Smooth muscle cell (in vitro differentiated cells): ENCODE data around the gene ULK2. TPM values are rescaled to one million over a fixed set of nuclear protein-coding genes. Genes with fewer than 3 reads are reported as not detected.

ENCODE experiments used
- DNase-seq: peaks from one replicate; lab custom pipeline; 2025; ENCODE audit not compliant: unreplicated experiment; lab: John Stamatoyannopoulos, UW
- H2AFZ ChIP-seq: fragments of 200-600 bp; sonication (generic); 2 replicates; pipeline ENCODE4 v1.6.0; 2016; ENCODE audit warnings: antibody characterized with exemption, low read depth, mild to moderate bottlenecking
- H3F3A ChIP-seq: fragments of 200-600 bp; sonication (generic); 2 replicates; pipeline ENCODE4 v1.6.0; 2017; ENCODE audit warnings: antibody characterized with exemption, low read depth
- H3K27ac ChIP-seq: fragments of 200-600 bp; sonication (generic); 2 replicates; pipeline ENCODE4 v1.5.1; 2016; ENCODE audit warnings: low read depth, mild to moderate bottlenecking
- H3K27me3 ChIP-seq: fragments of 200-600 bp; sonication (generic); 2 replicates; pipeline ENCODE4 v1.6.1; 2016; ENCODE audit warnings: low read depth, mild to moderate bottlenecking
- H3K36me3 ChIP-seq: fragments of 200-600 bp; sonication (generic); 2 replicates; pipeline ENCODE4 v1.5.1; 2016; ENCODE audit warnings: low read depth
- H3K4me1 ChIP-seq: fragments of 200-600 bp; sonication (generic); 2 replicates; pipeline ENCODE4 v1.5.1; 2016; ENCODE audit warnings: low read depth
- H3K4me2 ChIP-seq: fragments of 200-600 bp; sonication (generic); 2 replicates; pipeline ENCODE4 v1.6.0; 2016; ENCODE audit warnings: mild to moderate bottlenecking
- H3K4me3 ChIP-seq: fragments of 200-600 bp; sonication (generic); 2 replicates; pipeline ENCODE4 v1.5.1; 2016; ENCODE audit warnings: mild to moderate bottlenecking
- H3K79me2 ChIP-seq: fragments of 200-600 bp; sonication (generic); 2 replicates; pipeline ENCODE4 v1.6.0; 2016; ENCODE audit warnings: low read depth, mild to moderate bottlenecking
- H3K9ac ChIP-seq: fragments of 200-600 bp; sonication (generic); 2 replicates; pipeline ENCODE4 v1.6.0; 2016; ENCODE audit warnings: low read depth
- H3K9me3 ChIP-seq: fragments of 200-600 bp; sonication (generic); replicated peaks from 2 replicates; pipeline ENCODE4 v1.5.1; 2016; ENCODE audit warnings: low read depth
- H4K20me1 ChIP-seq: fragments of 200-600 bp; sonication (generic); 2 replicates; pipeline ENCODE4 v1.6.0; 2016; ENCODE audit warnings: low read depth
- CTCF ChIP-seq: fragments of 200-600 bp; sonication (generic); IDR thresholded peaks from 2 replicates; pipeline ENCODE4 v1.5.1; 2017; ENCODE audit warnings: borderline replicate concordance, mild to moderate bottlenecking, antibody characterized with exemption; ENCODE audit not compliant: insufficient read depth, poor library complexity, severe bottlenecking
- WGBS: methylation state at CpG from one replicate; pipeline ENCODE4 v1.1.7; 2016; ENCODE audit warnings: low lambda C conversion rate; 5-methylcytosine and 5-hydroxymethylcytosine counted together
- polyA plus RNA-seq: library from polyadenylated mRNA; unstranded; fragments of >200 nt; fragmentation: Nextera tagmentation; extraction: Ambion mirVana; gene quantifications from 2 replicates; pipeline ENCODE4 v1.2.1, GENCODE V29; 2016
- total RNA-seq: library from RNA; depleted of rRNA; stranded (reverse); fragments of >200 nt; gene quantifications from 2 replicates; pipeline ENCODE4 v1.2.3, GENCODE V29; 2014

The ULK2 gene
- total and polyA plus RNA-seq, 2 experiments from 2014 or later = 9.7 to 24.0 TPM

- 90% methylated on average over 15 of the region's 15 CpGs for WGBS
- Histone ChIP-seq H3K9ac (no peak overlapping the region), H2AFZ (no peak overlapping the region), H3K4me2 (no peak overlapping the region), H3K9me3 (no peaks in the 10 kb centered on the region), H3K4me1 (no peaks in the 10 kb centered on the region), H3K36me3 (no peaks in the 10 kb centered on the region), H3K79me2 (no peaks in the 10 kb centered on the region), H3K27me3 (no peaks in the 10 kb centered on the region), H4K20me1 (no peaks in the 10 kb centered on the region), H3K4me3 (no peak overlapping the region), H3K27ac (no peak overlapping the region), H3F3A (no peaks in the 10 kb centered on the region)
- no peak for DNase-seq
- TF ChIP-seq CTCF = no peak
These were observed 115.3 kb downstream of the ULK2 start for GRCh38 chr17:19752216-19753050.

- no peaks in the 10 kb centered on the region for H3K4me1 ChIP-seq
- H3K4me3 ChIP-seq = no peak overlapping the region
- 96% methylated on average over 3 of the region's 3 CpGs for WGBS
- no peak overlapping the region for H3K27ac ChIP-seq
- no peak for TF ChIP-seq CTCF
- no peak overlapping the region for H2AFZ ChIP-seq
- H3K36me3 ChIP-seq = no peaks in the 10 kb centered on the region
- no peak for DNase-seq
- H3K79me2 ChIP-seq = no peaks in the 10 kb centered on the region
- H3K4me2 ChIP-seq = no peak overlapping the region
- H3K9me3 ChIP-seq = no peaks in the 10 kb centered on the region
- no peaks in the 10 kb centered on the region for H4K20me1 ChIP-seq
- no peaks in the 10 kb centered on the region for H3F3A ChIP-seq
- peaks cover under 1% of the 10 kb centered on the region for H3K27me3 ChIP-seq
- no peak overlapping the region for H3K9ac ChIP-seq
These were observed 116.9 kb downstream of the ULK2 start for GRCh38 chr17:19750835-19751234.

GRCh38 chr17:19750020-19750572 is 117.6 kb downstream of the ULK2 start:
- Histone ChIP-seq H2AFZ (no peak overlapping the region), H3K4me2 (no peak overlapping the region), H3K79me2 (no peaks in the 10 kb centered on the region), H3F3A (no peaks in the 10 kb centered on the region), H3K27me3 (peaks cover 7% of the 10 kb centered on the region), H3K36me3 (no peaks in the 10 kb centered on the region), H3K9ac (no peak overlapping the region), H3K27ac (no peak overlapping the region), H3K9me3 (no peaks in the 10 kb centered on the region), H4K20me1 (no peaks in the 10 kb centered on the region), H3K4me1 (peaks cover 5% of the 10 kb centered on the region), H3K4me3 (no peak overlapping the region)
- no peak for TF ChIP-seq CTCF
- no peak for DNase-seq
- WGBS = 96% methylated on average over 9 of the region's 9 CpGs

GRCh38 chr17:19748807-19749193 is 118.9 kb downstream of the ULK2 start:
- DNase-seq = no peak
- no peak overlapping the region for H3K4me2 ChIP-seq
- no peak overlapping the region for H3K27ac ChIP-seq
- H3K4me3 ChIP-seq = no peak overlapping the region
- no peaks in the 10 kb centered on the region for H3K9me3 ChIP-seq
- H3K27me3 ChIP-seq = peaks cover 7% of the 10 kb centered on the region
- no peak overlapping the region for H3K9ac ChIP-seq
- no peaks in the 10 kb centered on the region for H3K79me2 ChIP-seq
- no peaks in the 10 kb centered on the region for H3K36me3 ChIP-seq
- H3K4me1 ChIP-seq = peaks cover 6% of the 10 kb centered on the region
- H4K20me1 ChIP-seq = no peaks in the 10 kb centered on the region
- 78% methylated on average over 13 of the region's 13 CpGs for WGBS
- no peak for TF ChIP-seq CTCF
- H3F3A ChIP-seq = no peaks in the 10 kb centered on the region
- H2AFZ ChIP-seq = no peak overlapping the region
